Left lung (tissue), 10 donors: Measurements from ENCODE around the gene FGGY. TPM values are rescaled to one million over a fixed set of nuclear protein-coding genes. Genes with fewer than 3 reads are reported as not detected.

ENCODE experiments used
- ATAC-seq: fragments of 200-7000 bp; cut with Tn5 transposase; one replicate; pipeline ENCODE4 v1.9.1; 2020; ENCODE audit warnings: moderate library complexity
- DNase-seq, 4 donors: peaks; one replicate each; pipeline ENCODE4 v3.0.0-alpha.2; 2013 to 2020
- H3K27ac ChIP-seq, 2 donors: fragments of 200-600 bp; sonication (generic) in 1 of 2; one replicate each; pipeline versions ENCODE4 v1.5.0 to v1.8.0; 2020 to 2021
- H3K27me3 ChIP-seq, 2 donors: fragments of 200-600 bp; sonication (generic) in 1 of 2; one replicate each; pipeline versions ENCODE4 v1.5.0 to v1.8.0; 2020 to 2021
- H3K36me3 ChIP-seq, 2 donors: fragments of 200-600 bp; sonication (generic) in 1 of 2; one replicate each; pipeline versions ENCODE4 v1.5.0 to v1.8.0; 2020 to 2021
- H3K4me1 ChIP-seq, 2 donors: fragments of 200-600 bp; one replicate each; pipeline ENCODE4 v1.8.0; 2021
- H3K4me3 ChIP-seq, 2 donors: fragments of 200-600 bp; sonication (generic) in 1 of 2; one replicate each; pipeline versions ENCODE4 v1.5.0 to v1.8.0; 2020 to 2021; ENCODE audit warnings: mild to moderate bottlenecking in 1 of 2
- H3K9me3 ChIP-seq, 2 donors: fragments of 200-600 bp; sonication (generic) in 1 of 2; one replicate each; pipeline versions ENCODE4 v1.5.0 to v1.8.0; 2020 to 2021
- intact Hi-C, 2 donors: fragments of 100-400 bp; cut with DNase I; formaldehyde crosslinking; loops; one replicate each; pipeline versions ENCODE4 v1.11.2 to v1.14.2; 2022
- polyA plus RNA-seq, 6 donors: library from polyadenylated mRNA; unstranded; fragments of 120-200 nt; gene quantifications; one replicate each; pipeline ENCODE4 v1.2.1, GENCODE V29; 2013; ENCODE audit not compliant: insufficient read length in 6 of 6
- total RNA-seq, 2 donors: library from RNA; stranded (reverse); fragmentation: NEBNext Ultra II Directional; extraction: Animal tissue kit (Norgen Biotek cat#: 25700); gene quantifications; one replicate each; pipeline ENCODE4 v1.2.1, GENCODE V29; 2021
- TF ChIP-seq, protein P1 (sequence below), 2 donors: fragments of 200-600 bp; sonication (generic) in 1 of 2; IDR thresholded peaks; one replicate each; pipeline versions ENCODE4 v1.5.0 to v1.8.0; 2021; ENCODE audit warnings: antibody characterized with exemption in 2 of 2
- donor health status: DM: no; HTN: yes; CAD: no.
- donor health status: DM: no; HTN: no; CAD: no.

FGGY gene
- total and polyA plus RNA-seq, 8 donors = 13.5 to 22.7 (median 18.4) TPM

DNA sequence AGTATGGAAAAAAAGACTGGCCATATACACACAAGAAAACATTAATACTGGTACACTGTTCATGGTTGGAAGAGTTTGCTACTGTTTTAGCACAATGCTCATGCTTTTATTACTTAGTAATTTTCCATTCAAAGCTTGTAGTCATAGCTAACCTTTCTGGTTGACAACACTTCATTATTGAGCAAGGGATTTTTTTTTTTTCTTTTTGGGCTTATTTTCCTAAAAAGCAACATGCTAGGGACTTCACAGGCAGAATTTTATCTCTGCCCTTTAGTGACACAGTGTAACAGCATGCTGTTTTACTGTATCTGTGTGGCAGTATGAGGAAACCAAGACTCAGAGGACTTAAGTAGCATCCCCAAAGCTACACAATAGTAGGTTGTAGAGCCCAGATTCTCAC lies 58.5 kb downstream of the FGGY start:
- Histone ChIP-seq H3K27ac (no peak overlapping the region), H3K9me3 (no peaks in the 10 kb centered on the region), H3K4me1 (no peaks in the 10 kb centered on the region), H3K4me3 (no peak overlapping the region), H3K27me3 (no peaks in the 10 kb centered on the region), H3K36me3 (no peaks in the 10 kb centered on the region)
- TF ChIP-seq, protein P1, sequence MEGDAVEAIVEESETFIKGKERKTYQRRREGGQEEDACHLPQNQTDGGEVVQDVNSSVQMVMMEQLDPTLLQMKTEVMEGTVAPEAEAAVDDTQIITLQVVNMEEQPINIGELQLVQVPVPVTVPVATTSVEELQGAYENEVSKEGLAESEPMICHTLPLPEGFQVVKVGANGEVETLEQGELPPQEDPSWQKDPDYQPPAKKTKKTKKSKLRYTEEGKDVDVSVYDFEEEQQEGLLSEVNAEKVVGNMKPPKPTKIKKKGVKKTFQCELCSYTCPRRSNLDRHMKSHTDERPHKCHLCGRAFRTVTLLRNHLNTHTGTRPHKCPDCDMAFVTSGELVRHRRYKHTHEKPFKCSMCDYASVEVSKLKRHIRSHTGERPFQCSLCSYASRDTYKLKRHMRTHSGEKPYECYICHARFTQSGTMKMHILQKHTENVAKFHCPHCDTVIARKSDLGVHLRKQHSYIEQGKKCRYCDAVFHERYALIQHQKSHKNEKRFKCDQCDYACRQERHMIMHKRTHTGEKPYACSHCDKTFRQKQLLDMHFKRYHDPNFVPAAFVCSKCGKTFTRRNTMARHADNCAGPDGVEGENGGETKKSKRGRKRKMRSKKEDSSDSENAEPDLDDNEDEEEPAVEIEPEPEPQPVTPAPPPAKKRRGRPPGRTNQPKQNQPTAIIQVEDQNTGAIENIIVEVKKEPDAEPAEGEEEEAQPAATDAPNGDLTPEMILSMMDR (IDR thresholded peaks at IDR 0.05) = no peak
- ATAC-seq (peak; percentile 49), DNase-seq (peak in 1 of 4 donors; percentile 18)
- intact Hi-C loops = no loop called here

DNA sequence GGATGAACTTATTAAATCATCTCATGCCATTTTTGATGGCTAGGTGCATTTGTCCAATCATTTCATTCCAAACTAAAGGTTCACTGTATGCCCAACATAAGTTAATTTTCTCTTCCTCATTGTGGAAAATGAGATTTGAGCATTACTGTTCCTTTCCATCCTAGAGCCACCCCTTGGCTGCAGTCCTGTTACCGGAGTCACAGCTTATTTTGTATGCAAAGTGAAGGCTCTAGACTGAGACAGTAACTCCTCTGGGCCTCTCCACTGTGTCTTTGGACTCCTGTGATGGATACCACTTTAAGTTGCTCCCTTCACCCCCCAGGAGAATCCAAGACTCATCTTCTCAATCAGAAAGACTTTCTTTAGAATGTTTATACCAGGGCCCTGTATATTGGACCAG lies 59.7 kb downstream of the FGGY start:
- H3K4me1 ChIP-seq = no peaks in the 10 kb centered on the region
- H3K27me3 ChIP-seq = no peaks in the 10 kb centered on the region
- H3K36me3 ChIP-seq = no peaks in the 10 kb centered on the region
- no peak overlapping the region for H3K4me3 ChIP-seq
- intact Hi-C loops = no loop called here
- no peaks in the 10 kb centered on the region for H3K9me3 ChIP-seq
- ATAC-seq (no peak), DNase-seq (no peak)
- H3K27ac ChIP-seq = no peak overlapping the region
- TF ChIP-seq, protein P1 (IDR thresholded peaks at IDR 0.05) = no peak

DNA sequence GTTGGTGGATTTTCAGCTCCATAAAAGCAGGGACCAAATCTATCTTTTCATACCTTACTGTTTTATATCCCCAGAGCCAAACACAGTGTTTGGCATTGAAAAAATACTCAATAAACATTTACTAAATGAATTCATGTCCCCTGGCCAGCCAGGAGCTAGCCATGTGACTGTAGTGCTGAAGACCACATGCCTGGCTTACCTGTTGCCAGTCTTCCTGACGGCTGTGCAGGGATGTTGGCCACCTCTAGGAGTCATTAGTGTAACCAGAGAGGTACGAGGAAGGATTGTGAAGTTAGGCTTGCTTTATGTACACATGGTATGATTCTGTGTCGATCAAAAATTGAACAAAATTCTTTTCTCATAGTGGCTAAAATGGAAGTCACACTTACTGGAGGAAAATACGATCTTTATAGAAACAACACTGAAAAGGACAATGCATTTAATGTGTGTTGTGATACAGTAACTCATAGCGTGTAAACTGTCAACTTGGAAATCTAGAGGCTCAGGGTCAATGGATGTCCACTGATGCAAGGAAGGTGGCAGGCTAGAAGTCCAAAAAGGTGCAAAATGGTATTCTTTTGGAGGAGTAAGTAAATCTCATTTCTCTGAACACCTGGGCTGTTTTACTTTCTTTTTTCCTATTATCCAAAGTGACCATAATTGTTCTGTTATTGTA lies 60.9 kb downstream of the FGGY start:
- intact Hi-C loops = no loop called here
- Histone ChIP-seq H3K9me3 (no peaks in the 10 kb centered on the region), H3K36me3 (no peaks in the 10 kb centered on the region), H3K27ac (no peak overlapping the region), H3K27me3 (no peaks in the 10 kb centered on the region), H3K4me3 (no peak overlapping the region), H3K4me1 (no peaks in the 10 kb centered on the region)
- DNase-seq (no peak), ATAC-seq (no peak)
- TF ChIP-seq, protein P1 (IDR thresholded peaks at IDR 0.05) = no peak

DNA sequence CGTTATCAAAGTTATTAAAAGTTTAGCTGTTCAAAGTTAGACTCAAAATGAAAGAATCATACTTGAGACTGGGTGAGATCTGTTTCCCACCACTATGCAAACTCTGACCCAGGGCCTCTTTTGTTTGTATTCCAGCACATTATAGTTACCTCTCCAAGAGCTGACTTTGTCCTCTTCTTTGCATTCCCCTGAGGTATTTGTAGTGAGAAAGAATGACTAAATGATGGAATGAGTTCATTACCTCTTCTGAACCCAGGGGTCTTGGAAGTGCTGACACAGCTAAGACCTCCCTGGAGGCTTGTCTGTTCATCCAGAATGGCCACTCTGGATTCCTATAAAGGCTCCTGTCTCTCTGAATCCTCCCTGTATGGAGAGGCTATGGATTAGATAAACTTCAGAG lies 62.4 kb downstream of the FGGY start:
- H3K4me3 ChIP-seq = no peak overlapping the region
- TF ChIP-seq, protein P1 (IDR thresholded peaks at IDR 0.05) = no peak
- ATAC-seq (no peak), DNase-seq (no peak)
- no peaks in the 10 kb centered on the region for H3K9me3 ChIP-seq
- no peaks in the 10 kb centered on the region for H3K4me1 ChIP-seq
- intact Hi-C loops = no loop called here
- H3K27me3 ChIP-seq = no peaks in the 10 kb centered on the region
- no peak overlapping the region for H3K27ac ChIP-seq
- no peaks in the 10 kb centered on the region for H3K36me3 ChIP-seq

DNA sequence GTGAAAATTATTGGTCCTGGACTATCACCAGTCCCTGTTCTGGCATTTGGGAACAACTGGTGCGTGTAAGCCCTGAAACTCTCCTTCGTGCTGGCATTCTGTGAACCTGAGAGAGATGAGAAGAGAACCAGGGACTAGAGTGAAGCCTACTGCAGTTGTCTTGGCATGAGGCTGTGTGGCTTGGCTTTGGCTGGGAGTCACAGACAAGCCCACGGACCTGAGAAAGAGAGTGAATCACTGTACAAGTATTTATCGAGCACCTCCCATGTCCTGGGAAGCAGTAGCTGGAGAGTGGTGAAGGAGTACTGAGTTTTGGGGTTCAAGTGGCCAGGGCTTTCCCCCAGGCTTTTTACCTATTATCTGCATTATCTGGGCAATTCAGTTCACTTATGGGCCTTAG lies 63.3 kb downstream of the FGGY start:
- no peak overlapping the region for H3K27ac ChIP-seq
- TF ChIP-seq, protein P1 (IDR thresholded peaks at IDR 0.05) = no peak
- ATAC-seq (no peak), DNase-seq (no peak)
- intact Hi-C loops = no loop called here
- H3K27me3 ChIP-seq = no peaks in the 10 kb centered on the region
- no peaks in the 10 kb centered on the region for H3K4me1 ChIP-seq
- no peaks in the 10 kb centered on the region for H3K36me3 ChIP-seq
- no peak overlapping the region for H3K4me3 ChIP-seq
- no peaks in the 10 kb centered on the region for H3K9me3 ChIP-seq
